Peyer's patch (tissue), 4 donors: Measurements from ENCODE around the gene G6PC1. TPM values are rescaled to one million over a fixed set of nuclear protein-coding genes. Genes with fewer than 3 reads are reported as not detected.
"Not testable (repeated sequence)": the region's sequence is repeated elsewhere in the genome, so short reads cannot be mapped to it uniquely, and the experiment has no call there.

ENCODE experiments used
- DNase-seq, 3 donors: peaks; one replicate each; pipeline ENCODE4 v3.0.0-alpha.2; 2017 to 2019
- H3K27ac ChIP-seq, 4 donors: fragments of 200-600 bp; sonication (generic); one replicate each; pipeline ENCODE4 v1.5.1; 2016 to 2019
- H3K27me3 ChIP-seq, 2 donors: fragments of 200-600 bp; sonication (generic); one replicate each; pipeline ENCODE4 v1.5.1; 2019
- H3K36me3 ChIP-seq, 3 donors: fragments of 200-600 bp; sonication (generic); one replicate each; pipeline ENCODE4 v1.5.1; 2016 to 2019
- H3K4me1 ChIP-seq, 4 donors: fragments of 200-600 bp; sonication (generic); one replicate each; pipeline ENCODE4 v1.5.1; 2016 to 2019
- H3K4me3 ChIP-seq, 4 donors: fragments of 200-600 bp; sonication (generic); 1 replicate in 3 of 4; 2 replicates in 1 of 4; pipeline ENCODE4 v1.5.1; 2016 to 2019; ENCODE audit warnings: mild to moderate bottlenecking in 1 of 4
- H3K9me3 ChIP-seq, 4 donors: fragments of 200-600 bp; sonication (generic); one replicate each; pipeline ENCODE4 v1.5.1; 2016 to 2019; ENCODE audit warnings: mild to moderate bottlenecking in 1 of 4
- CTCF ChIP-seq, 6 experiments: fragments of 450-650 bp in 4 of 6; fragments of 200-600 bp in 2 of 6; sonication (generic) in 1 of 6; IDR thresholded peaks; one replicate each; pipeline ENCODE4 v1.5.1; 2017 to 2019; ENCODE audit warnings: antibody characterized with exemption in 6 of 6, mild to moderate bottlenecking in 3 of 6, moderate library complexity in 1 of 6
- POLR2A ChIP-seq, 2 donors: fragments of 450-650 bp; IDR thresholded peaks; one replicate each; pipeline ENCODE4 v1.5.1; 2017; ENCODE audit warnings: antibody characterized with exemption in 2 of 2, mild to moderate bottlenecking in 2 of 2, moderate library complexity in 2 of 2
- total RNA-seq, 4 donors: library from RNA; depleted of rRNA; stranded (reverse); fragments of >200 nt; gene quantifications; one replicate each; pipeline ENCODE4 v1.1.0, GENCODE V29; 2016

G6PC1 gene
- total RNA-seq, 4 donors from 2014 or later = 2.5 to 97.8 (median 66.0) TPM

- Histone ChIP-seq H3K4me1 (no peaks in the 10 kb centered on the region), H3K4me3 (no peak overlapping the region), H3K27me3 (no peaks in the 10 kb centered on the region), H3K36me3 (no peaks in the 10 kb centered on the region), H3K9me3 (no peaks in the 10 kb centered on the region), H3K27ac (no peak overlapping the region)
- no peak for DNase-seq
- TF ChIP-seq CTCF (IDR thresholded peaks at IDR 0.05) (no peak), POLR2A (IDR thresholded peaks at IDR 0.05) (no peak)
Observed at GRCh38 chr17:42872251-42872965, 28.2 kb upstream of the G6PC1 start.

- Histone ChIP-seq H3K4me1 (no peaks in the 10 kb centered on the region), H3K9me3 (no peaks in the 10 kb centered on the region), H3K27ac (no peak overlapping the region), H3K36me3 (no peaks in the 10 kb centered on the region), H3K4me3 (no peak overlapping the region), H3K27me3 (no peaks in the 10 kb centered on the region)
- no peak for DNase-seq
- no peak for TF ChIP-seq POLR2A (IDR thresholded peaks at IDR 0.05)
- no peak for TF ChIP-seq CTCF (IDR thresholded peaks at IDR 0.05)
Observed at GRCh38 chr17:42873315-42873714, 27.3 kb upstream of the G6PC1 start.

- H3K27me3 ChIP-seq, H3K4me3 ChIP-seq, H3K9me3 ChIP-seq, DNase-seq, H3K4me1 ChIP-seq, H3K36me3 ChIP-seq, H3K27ac ChIP-seq: not testable (repeated sequence)
Observed at GRCh38 chr17:42873932-42874695, 26.5 kb upstream of the G6PC1 start.

- Histone ChIP-seq H3K9me3 (no peaks in the 10 kb centered on the region), H3K27ac (no peak overlapping the region), H3K36me3 (no peaks in the 10 kb centered on the region), H3K4me1 (no peaks in the 10 kb centered on the region), H3K27me3 (no peaks in the 10 kb centered on the region), H3K4me3 (no peak overlapping the region)
- no peak for TF ChIP-seq POLR2A (IDR thresholded peaks at IDR 0.05)
- no peak for TF ChIP-seq CTCF (IDR thresholded peaks at IDR 0.05)
- DNase-seq = no peak
Observed at GRCh38 chr17:42877037-42877436, 23.6 kb upstream of the G6PC1 start.

DNA sequence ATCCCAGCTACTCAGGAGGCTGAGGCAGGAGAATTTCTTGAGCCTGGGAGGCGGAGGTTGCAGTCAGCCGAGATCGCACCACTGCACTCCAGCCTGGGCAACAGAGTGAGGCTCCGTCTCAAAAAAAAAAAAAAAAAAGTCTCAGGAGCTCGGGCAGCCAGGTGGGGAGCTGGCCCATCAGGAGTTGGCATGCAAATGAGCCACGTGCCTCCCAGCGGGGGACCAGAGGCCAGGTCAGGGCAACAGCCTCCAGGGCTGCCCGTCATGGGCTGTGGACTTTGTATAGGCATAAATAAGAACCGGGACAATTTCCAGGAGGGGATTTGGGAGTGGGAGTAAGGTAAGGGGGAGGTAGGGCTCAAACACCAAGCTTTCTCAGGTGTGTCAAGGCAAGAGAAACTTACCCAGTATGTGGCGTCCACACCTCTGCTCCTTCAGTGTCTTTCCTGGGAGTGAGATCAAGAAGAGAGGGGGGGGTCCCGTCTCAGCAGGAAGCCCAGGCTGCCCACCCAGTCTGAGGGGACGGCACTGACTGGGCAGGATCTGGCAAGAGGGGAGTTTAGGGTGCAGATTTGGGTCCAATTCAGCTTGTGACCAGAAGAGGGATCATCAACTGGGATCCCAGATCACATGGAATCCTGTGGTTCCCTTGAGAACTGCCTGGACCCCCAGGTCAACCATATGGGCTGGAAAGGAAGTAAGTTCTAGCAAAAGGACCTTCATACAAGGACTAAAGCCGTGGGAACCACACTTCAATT, 22.3 kb upstream of the G6PC1 start:
- Histone ChIP-seq H3K4me3 (peak overlapping the region in 1 of 4 donors; percentile 39), H3K4me1 (no peaks in the 10 kb centered on the region), H3K36me3 (no peaks in the 10 kb centered on the region), H3K9me3 (no peaks in the 10 kb centered on the region), H3K27ac (no peak overlapping the region), H3K27me3 (no peaks in the 10 kb centered on the region)
- TF ChIP-seq CTCF (IDR thresholded peaks at IDR 0.05) (peak in 1 of 6 experiments; percentile 5), POLR2A (IDR thresholded peaks at IDR 0.05) (no peak)
- DNase-seq = peak in 2 of 3 donors; percentile 68 to 81
